Spleen (tissue), 7 donors: ENCODE results near the gene SLC1A3.

ENCODE experiments used
- POLR2A ChIP-seq, 3 donors: fragments of 450-650 bp; IDR thresholded peaks; one replicate each; pipeline ENCODE4 v1.5.1; 2017; ENCODE audit warnings: antibody characterized with exemption in 3 of 3, mild to moderate bottlenecking in 1 of 3
- POLR2AphosphoS5 ChIP-seq, 3 donors: sonication (generic); formaldehyde crosslinking; IDR thresholded peaks; one replicate each; pipeline ENCODE4 v1.5.1; 2017; ENCODE audit warnings: antibody characterized with exemption in 3 of 3
- TF ChIP-seq, protein P1 (sequence below), 11 experiments: fragments of 200-600 bp in 7 of 11; fragments of 450-650 bp in 4 of 11; sonication (generic) in 4 of 11; IDR thresholded peaks in 8 of 11; conservative IDR thresholded peaks in 3 of 11; 1 replicate in 7 of 11; 2 replicates in 4 of 11; pipeline versions ENCODE4 v1.4.0 to v1.8.0; 2016 to 2021; ENCODE audit warnings: antibody characterized with exemption in 11 of 11, inconsistent platforms in 4 of 11, mild to moderate bottlenecking in 1 of 11
- donor health status: DM: no; HTN: no; CAD: no; lungs with moderate emphysema.
- donor health status: DM: no; HTN: no; CAD: no.
- donor health status: DM: no; HTN: no; CAD: no.

DNA sequence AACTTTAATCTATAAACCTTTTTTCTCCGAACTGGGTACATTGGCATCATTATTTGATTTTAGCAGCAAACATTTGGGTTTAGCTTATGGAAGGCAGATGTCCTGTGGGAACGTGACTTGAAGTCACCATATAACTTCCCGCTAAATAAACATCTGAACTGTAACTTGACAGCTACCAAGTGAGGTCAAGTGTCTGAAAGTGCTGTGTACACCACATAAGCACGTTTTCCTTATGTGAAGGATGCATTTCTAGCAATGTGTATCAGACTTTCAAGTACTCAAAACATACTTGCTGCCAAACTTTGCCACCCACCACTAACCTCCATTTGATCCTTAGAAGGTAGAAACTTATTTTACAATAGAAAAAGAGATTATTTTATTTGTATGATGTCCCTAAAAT lies 35.7 kb downstream of the SLC1A3 start:
- TF ChIP-seq POLR2A (IDR thresholded peaks at IDR 0.05): no peak
- TF ChIP-seq, protein P1, sequence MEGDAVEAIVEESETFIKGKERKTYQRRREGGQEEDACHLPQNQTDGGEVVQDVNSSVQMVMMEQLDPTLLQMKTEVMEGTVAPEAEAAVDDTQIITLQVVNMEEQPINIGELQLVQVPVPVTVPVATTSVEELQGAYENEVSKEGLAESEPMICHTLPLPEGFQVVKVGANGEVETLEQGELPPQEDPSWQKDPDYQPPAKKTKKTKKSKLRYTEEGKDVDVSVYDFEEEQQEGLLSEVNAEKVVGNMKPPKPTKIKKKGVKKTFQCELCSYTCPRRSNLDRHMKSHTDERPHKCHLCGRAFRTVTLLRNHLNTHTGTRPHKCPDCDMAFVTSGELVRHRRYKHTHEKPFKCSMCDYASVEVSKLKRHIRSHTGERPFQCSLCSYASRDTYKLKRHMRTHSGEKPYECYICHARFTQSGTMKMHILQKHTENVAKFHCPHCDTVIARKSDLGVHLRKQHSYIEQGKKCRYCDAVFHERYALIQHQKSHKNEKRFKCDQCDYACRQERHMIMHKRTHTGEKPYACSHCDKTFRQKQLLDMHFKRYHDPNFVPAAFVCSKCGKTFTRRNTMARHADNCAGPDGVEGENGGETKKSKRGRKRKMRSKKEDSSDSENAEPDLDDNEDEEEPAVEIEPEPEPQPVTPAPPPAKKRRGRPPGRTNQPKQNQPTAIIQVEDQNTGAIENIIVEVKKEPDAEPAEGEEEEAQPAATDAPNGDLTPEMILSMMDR (IDR thresholded peaks at IDR 0.05 in 8 of 11, conservative IDR thresholded peaks at IDR 0.05 in 3 of 11): no peak
- no peak for TF ChIP-seq POLR2AphosphoS5 (IDR thresholded peaks at IDR 0.05)
